B cell (primary cell): ENCODE measurements around the gene GRM8.

Experiments
- CTCF ChIP-seq: fragments of 200-600 bp; IDR thresholded peaks from one replicate; pipeline ENCODE4 v1.8.0; 2022; ENCODE audit warnings: antibody characterized with exemption, mild to moderate bottlenecking
- EZH2 ChIP-seq: IDR thresholded peaks from 2 replicates; pipeline ENCODE4 v1.6.1; 2012; ENCODE audit warnings: borderline replicate concordance, low read depth, mild to moderate bottlenecking, moderate library complexity, low read length; ENCODE audit not compliant: insufficient read depth, poor library complexity, severe bottlenecking

GRCh38 chr7:126790763-126791162 lies 462.0 kb downstream of the GRM8 start:
- no peak for TF ChIP-seq CTCF
- no peak for TF ChIP-seq EZH2
